NT2/D1 (cell line): Measurements from ENCODE around the gene BCL2A1.

Experiments
- YY1 ChIP-seq: IDR thresholded peaks from 2 replicates; pipeline ENCODE4 v1.6.1; 2011; ENCODE audit not compliant: insufficient read length, insufficient read depth
- ZNF274 ChIP-seq: IDR thresholded peaks from 2 replicates; pipeline ENCODE4 v1.6.1; 2011; ENCODE audit warnings: mild to moderate bottlenecking, low read depth, low read length

DNA sequence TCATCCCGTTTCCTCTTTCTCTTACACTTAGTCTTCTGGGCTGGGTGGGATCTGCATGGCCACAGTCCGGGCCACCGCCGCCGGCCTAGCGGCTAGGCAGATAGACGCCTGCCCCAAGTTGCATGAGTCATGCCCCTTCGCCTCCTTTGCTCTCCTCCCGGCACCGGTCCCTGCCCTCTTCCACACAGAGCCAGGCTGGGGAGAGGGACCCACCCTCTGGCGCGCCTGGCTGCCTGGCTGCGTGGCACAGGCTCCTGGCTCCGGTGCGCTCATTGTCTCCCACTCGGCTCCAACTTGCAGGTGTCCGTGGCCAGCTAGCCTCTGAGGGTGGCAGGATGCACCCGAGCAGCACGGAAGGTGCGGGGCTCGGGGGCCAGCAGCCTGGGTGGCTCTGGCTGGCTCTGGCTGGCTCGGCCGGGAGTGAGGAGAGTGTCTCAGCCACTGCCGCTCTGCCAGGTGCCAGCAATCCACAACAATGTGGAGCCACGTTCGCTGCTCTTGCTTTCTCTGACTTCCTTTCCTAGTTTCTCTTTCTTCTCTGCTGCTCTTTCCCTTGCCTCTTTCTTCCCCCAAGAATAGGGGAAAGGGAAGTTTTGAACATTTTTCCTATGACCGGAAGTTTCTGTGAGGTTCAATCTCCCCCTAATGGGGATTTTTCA lies 51.8 kb downstream of the BCL2A1 start:
- TF ChIP-seq YY1: no peak
- no peak for TF ChIP-seq ZNF274
